ENCODE measurements around the gene CAPN5. TPM values are rescaled to one million over a fixed set of nuclear protein-coding genes. Genes with fewer than 3 reads are reported as not detected.
"Not testable (repeated sequence)": the region's sequence is repeated elsewhere in the genome, so short reads cannot be mapped to it uniquely, and the experiment has no call there.

CAPN5 gene
- total and polyA plus RNA-seq, 2 of the 8 experiments (the other 6 are each of a cell fraction or from before 2014, with no cell fraction given), result 21.5 to 22.4 TPM

DNA sequence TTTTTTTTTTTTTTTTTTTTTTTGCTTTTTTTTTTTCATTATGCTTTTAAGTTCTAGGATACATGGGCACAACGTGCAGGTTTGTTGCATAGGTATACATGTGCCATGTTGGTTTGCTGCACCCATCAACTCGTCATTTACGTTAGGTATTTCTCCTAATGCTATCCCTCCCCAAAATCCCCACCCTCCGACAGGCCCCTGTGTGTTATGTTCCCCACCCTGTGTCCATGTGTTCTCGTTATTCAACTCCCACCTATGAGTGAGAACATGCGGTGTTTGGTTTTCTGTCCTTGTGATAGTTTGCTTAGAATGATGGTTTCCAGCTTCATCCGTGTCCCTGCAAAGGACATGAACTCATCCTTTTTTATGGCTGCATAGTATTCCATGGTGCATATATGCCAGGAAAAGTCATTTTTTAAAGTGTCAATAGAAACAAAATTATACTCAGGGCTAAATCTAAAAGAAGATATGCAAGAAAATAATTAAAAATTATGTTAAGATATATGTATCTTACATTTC, 18.8 kb upstream of the CAPN5 start:
- not testable (repeated sequence) for FAIRE-seq; H4K8ac ChIP-seq (ENCODE audit: extremely low read depth, insufficient read depth, low read length); H3K27me3 ChIP-seq (replicated peaks in 1 of 4; ENCODE audit: control insufficient read depth in 3 of 4, extremely low read depth in 1 of 4, insufficient read depth in 3 of 4, low read length in 3 of 4); H3K79me1 ChIP-seq (ENCODE audit: low read depth, low read length); H3K23me2 ChIP-seq (ENCODE audit: low read depth, low read length); H3K9ac ChIP-seq (replicated peaks in 1 of 4; ENCODE audit: extremely low read depth in 1 of 4, low read depth in 3 of 4, low read length in 3 of 4); H3K14ac ChIP-seq (ENCODE audit: insufficient read length); H2BK12ac ChIP-seq (ENCODE audit: low read depth, low read length); DNase-seq (ENCODE audit: low read depth in 1 of 2, low spot score in 2 of 2); H2BK15ac ChIP-seq (ENCODE audit: low read length); H3K4me3 ChIP-seq (ENCODE audit: extremely low read depth in 1 of 4, insufficient read depth in 2 of 4, low read depth in 3 of 4, low read length in 4 of 4); H4K20me1 ChIP-seq (replicated peaks in 1 of 2; ENCODE audit: control insufficient read depth in 1 of 2, insufficient read depth in 2 of 2, low read length in 2 of 2); H3K27ac ChIP-seq (ENCODE audit: low read depth, low read length); H3K9me3 ChIP-seq (ENCODE audit: insufficient read depth in 2 of 2, low read depth in 1 of 2, low read length in 1 of 2); H2AFZ ChIP-seq (ENCODE audit: low read length); H3K4ac ChIP-seq (replicated peaks; ENCODE audit: insufficient read length, low read depth, low read length); H3K4me1 ChIP-seq (replicated peaks in 1 of 4; ENCODE audit: control insufficient read depth in 3 of 4, insufficient read depth in 4 of 4, low read length in 3 of 4); H3K36me3 ChIP-seq (ENCODE audit: control insufficient read depth in 2 of 4, insufficient read depth in 4 of 4, low read length in 3 of 4); H4K5ac ChIP-seq (ENCODE audit: insufficient read length, low read depth, low read length); H2BK5ac ChIP-seq (ENCODE audit: low read depth, low read length); H2AK5ac ChIP-seq (ENCODE audit: low read depth, low read length); H4K91ac ChIP-seq (replicated peaks; ENCODE audit: insufficient read length, low read length); H2BK20ac ChIP-seq (ENCODE audit: low read length); H3K79me2 ChIP-seq (ENCODE audit: control insufficient read depth in 1 of 2, insufficient read depth in 2 of 2, low read length in 2 of 2); H3K23ac ChIP-seq (ENCODE audit: insufficient read length); H3K18ac ChIP-seq (ENCODE audit: extremely low read depth, low read length); H3K4me2 ChIP-seq (ENCODE audit: insufficient read depth in 1 of 2, low read depth in 2 of 2, low read length in 2 of 2); H2BK120ac ChIP-seq (replicated peaks; ENCODE audit: low read depth, low read length); H3K56ac ChIP-seq (replicated peaks; ENCODE audit: insufficient read length, low read depth, low read length)
- ChIA-PET CTCF (ENCODE audit: partially characterized antibody) (interaction anchor here (0.6 to 12.7 kb wide), 37 partner anchors 10 to 1275 kb away, joined by 3 to 201 read pairs (median 4); partner anchors contain the start of genes CAPN5, MYO7A and OMP), POLR2A (ENCODE audit: partially characterized antibody) (interaction anchor here (1.3 to 2.7 kb wide), 3 partner anchors 9 to 43 kb away, joined by 3 to 9 read pairs (median 3); partner anchors contain the start of gene CAPN5)
- TF ChIP-seq KDM1A (IDR thresholded peaks at IDR 0.05; ENCODE audit: borderline replicate concordance, low read length), result peak; percentile 76; the same call in 1 of the 2 replicates
- 81% methylated on average over 6 of the region's 7 CpGs; no CpG with 5 or more reads in 1 of the 2 experiments for WGBS, 2 experiments (ENCODE audit: extremely low coverage in 1 of 2, insufficient coverage in 1 of 2, insufficient read length in 1 of 2, insufficient replicate concordance in 2 of 2, low coverage in 1 of 2, low lambda C conversion rate in 2 of 2, missing lambda C conversion rate in 1 of 2)
